ENCODE measurements around the gene ZNF474.

- no peak for TF ChIP-seq CTCF (conservative IDR thresholded peaks at IDR 0.05)
- no peak for TF ChIP-seq ZFX (IDR thresholded peaks at IDR 0.05)
Measured at GRCh38 chr5:122129306-122129705, at the start of gene ZNF474.

All from C4-2B (cell line).